Aorta (tissue), 5 donors: ENCODE measurements around the gene EPG5. TPM values are rescaled to one million over a fixed set of nuclear protein-coding genes. Genes with fewer than 3 reads are reported as not detected.

ENCODE experiments used
- ATAC-seq: fragments of 200-7000 bp; cut with Tn5 transposase; one replicate; pipeline ENCODE4 v1.9.1; 2022; ENCODE audit warnings: moderate library complexity; ENCODE audit not compliant: low FRiP score
- DNase-seq, 2 donors: peaks; one replicate each; pipeline ENCODE4 v3.0.0-alpha.2; 2020
- H3K27ac ChIP-seq, 2 donors: one replicate each; pipeline ENCODE4 v1.5.1; 2013; ENCODE audit warnings: low read length in 2 of 2, mild to moderate bottlenecking in 2 of 2, moderate library complexity in 2 of 2, control low read depth in 1 of 2, inconsistent platforms in 1 of 2, low read depth in 1 of 2
- H3K27me3 ChIP-seq, 2 donors: one replicate each; pipeline ENCODE4 v1.6.1; 2013; ENCODE audit warnings: control low read depth in 1 of 2, low read length in 1 of 2, mild to moderate bottlenecking in 1 of 2, moderate library complexity in 1 of 2; ENCODE audit not compliant: insufficient read depth in 2 of 2, control insufficient read depth in 1 of 2
- H3K36me3 ChIP-seq, 2 donors: one replicate each; pipeline ENCODE4 v1.6.1; 2013; ENCODE audit warnings: control low read depth in 1 of 2, low read length in 1 of 2, mild to moderate bottlenecking in 1 of 2; ENCODE audit not compliant: insufficient read depth in 2 of 2, control insufficient read depth in 1 of 2
- H3K4me1 ChIP-seq, 2 donors: one replicate each; pipeline ENCODE4 v1.6.1; 2013; ENCODE audit warnings: low read length in 2 of 2, control low read depth in 1 of 2, mild to moderate bottlenecking in 1 of 2, moderate library complexity in 1 of 2; ENCODE audit not compliant: insufficient read depth in 2 of 2, control insufficient read depth in 1 of 2
- H3K4me3 ChIP-seq, 2 donors: one replicate each; pipeline ENCODE4 v1.5.1; 2013; ENCODE audit warnings: low read length in 2 of 2, control low read depth in 1 of 2, mild to moderate bottlenecking in 1 of 2
- H3K9me3 ChIP-seq: one replicate; pipeline ENCODE4 v1.6.1; 2013; ENCODE audit warnings: mild to moderate bottlenecking, low read length; ENCODE audit not compliant: control insufficient read depth
- WGBS, 2 donors: extraction: QIAGEN DNeasy Blood & Tissue Kit; methylation state at CpG; one replicate each; pipeline ENCODE4 v1.1.7; 2013; 5-methylcytosine and 5-hydroxymethylcytosine counted together
- intact Hi-C, 2 donors: fragments of 100-400 bp; cut with DNase I; formaldehyde crosslinking; loops; one replicate each; pipeline versions ENCODE4 v1.14.2 to v1.15.0; 2022
- long read RNA-seq, 2 donors: library from polyadenylated mRNA; unstranded; transcript quantifications; one replicate each; pipeline ENCODE4 v2.0.0, GENCODE V29; 2020 to 2021
- polyA plus RNA-seq, 2 donors: library from polyadenylated mRNA; stranded (reverse); fragments of 200-250 nt; gene quantifications; one replicate each; pipeline ENCODE4 v1.2.3, GENCODE V29; 2013
- total RNA-seq, 2 donors: library from RNA; stranded (reverse); fragmentation: NEBNext Ultra II Directional; extraction: Animal tissue kit (Norgen Biotek cat#: 25700); gene quantifications; one replicate each; pipeline ENCODE4 v1.2.1, GENCODE V29; 2021
- donor health status: healthy with polysubstance abuse.
- donor health status: Bipolar disorder and iron deficiency.
- donor health status: DM: no; HTN: no; CAD: no.
- donor health status: DM: no; HTN: no; CAD: no.
- donor health status: DM: yes; HTN: yes; CAD: no.

EPG5 gene
- 10 to 100 TPM; 28.4 to 37.3 TPM for total RNA-seq
- 10 to 100 TPM in 1 of 2 donors, 1 to 10 TPM in 1; 2.5 to 11.3 TPM for polyA plus RNA-seq
- long read RNA-seq, donor 1, partial matches to known transcripts = 1 of 7 reads
- long read RNA-seq, donor 1, other reads (novel, unspliced or antisense) = 6 of 7 reads
- long read RNA-seq, donor 2, partial matches to known transcripts = 1 of 6 reads
- long read RNA-seq, donor 2, other reads (novel, unspliced or antisense) = 5 of 6 reads

- H3K27ac ChIP-seq = peak within 1 kb of the TSS in 1 of 2 donors; percentile 24
Observed at GRCh38 chr18:45967007-45967706, at the start of gene EPG5. TSS of gene EPG5 (minus strand) at chr18:45967329. CDS start at chr18:45967239, 90 bp downstream.

GRCh38 chr18:46013484-46014189, 46.5 kb upstream of the EPG5 start:
- Histone ChIP-seq H3K27me3 (no peaks in the 10 kb centered on the region), H3K4me3 (no peak overlapping the region), H3K27ac (no peak overlapping the region), H3K9me3 (no peaks in the 10 kb centered on the region), H3K4me1 (no peaks in the 10 kb centered on the region), H3K36me3 (peaks cover 0 to 3% of the 10 kb centered on the region in 2 donors)
- WGBS, 2 donors = 70 to 71% methylated on average over 5 of the region's 5 CpGs
- DNase-seq (no peak), ATAC-seq (no peak)
- intact Hi-C loops = no loop called here

More at GRCh38 chr18:45967007-45967706, at the start of gene EPG5:
- no peaks in the 10 kb centered on the region for H3K9me3 ChIP-seq
- DNase-seq (peak; percentile 97 to 98), ATAC-seq (peak; percentile 99)
- no peaks in the 10 kb centered on the region for H3K4me1 ChIP-seq
- intact Hi-C loops = loop anchor here (5.0 to 10.0 kb wide), 2 partner anchors 52 to 105 kb away; partner anchors contain the start of gene PSTPIP2 (in 1 of the 2)
- H3K36me3 ChIP-seq = no peaks in the 10 kb centered on the region
- H3K4me3 ChIP-seq = peak within 1 kb of the TSS; percentile 91 to 96
- no peaks in the 10 kb centered on the region for H3K27me3 ChIP-seq
- WGBS, 2 donors = 0 to 1% methylated on average over 49 to 50 of the region's 50 CpGs

GRCh38 chr18:46010676-46011075, 43.5 kb upstream of the EPG5 start:
- H3K36me3 ChIP-seq = peaks cover 0 to 3% of the 10 kb centered on the region in 2 donors
- intact Hi-C loops = no loop called here
- 92 to 93% methylated on average over 4 of the region's 4 CpGs for WGBS, 2 donors
- no peaks in the 10 kb centered on the region for H3K27me3 ChIP-seq
- H3K4me1 ChIP-seq = no peaks in the 10 kb centered on the region
- ATAC-seq = no peak
- H3K4me3 ChIP-seq = no peak overlapping the region
- H3K9me3 ChIP-seq = no peaks in the 10 kb centered on the region
- no peak overlapping the region for H3K27ac ChIP-seq
- no peak for DNase-seq

- WGBS, 2 donors = 92 to 98% methylated on average over 4 of the region's 4 CpGs
Observed at GRCh38 chr18:46010050-46010449, 42.9 kb upstream of the EPG5 start.

DNA sequence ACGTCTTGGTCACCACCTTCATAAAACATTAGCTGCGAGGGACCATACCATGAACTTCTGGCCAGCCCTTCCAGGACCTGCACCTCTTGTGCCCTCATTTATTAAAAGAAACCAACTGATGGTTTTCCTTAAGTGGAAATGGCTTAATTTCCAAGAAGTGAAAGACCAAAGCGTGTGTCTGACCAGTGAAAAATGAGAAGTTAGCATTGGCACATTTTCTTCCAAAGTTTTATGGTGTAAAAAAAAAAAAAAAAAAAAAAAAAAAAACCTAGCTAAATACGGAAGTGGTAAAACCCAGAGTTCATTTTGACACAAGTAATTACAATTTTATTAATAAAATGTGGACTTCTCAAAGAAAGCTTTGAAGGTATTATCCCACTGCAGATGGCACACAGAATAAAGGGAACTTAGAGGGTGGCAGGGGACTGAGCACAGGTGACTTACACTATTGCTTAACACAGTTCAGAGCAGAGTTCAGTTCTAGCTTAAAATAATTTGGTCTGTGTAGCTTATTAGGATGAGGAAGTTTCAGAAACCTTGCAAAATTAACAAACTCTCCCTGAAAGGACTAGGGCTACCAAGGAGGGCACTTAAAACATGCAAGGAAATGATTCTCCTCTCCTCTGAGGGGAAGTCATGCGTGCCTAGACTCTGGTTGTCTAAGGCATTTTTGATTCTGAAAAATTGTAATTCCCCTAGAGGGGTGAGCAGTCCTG, 42.2 kb upstream of the EPG5 start:
- no peak overlapping the region for H3K27ac ChIP-seq
- no peaks in the 10 kb centered on the region for H3K4me1 ChIP-seq
- H3K9me3 ChIP-seq = no peaks in the 10 kb centered on the region
- peaks cover 0 to 3% of the 10 kb centered on the region in 2 donors for H3K36me3 ChIP-seq
- H3K27me3 ChIP-seq = no peaks in the 10 kb centered on the region
- ATAC-seq = no peak
- H3K4me3 ChIP-seq = no peak overlapping the region
- 86 to 88% methylated on average over 5 of the region's 5 CpGs for WGBS, 2 donors
- intact Hi-C loops = no loop called here
- no peak for DNase-seq

More at GRCh38 chr18:46010050-46010449, 42.9 kb upstream of the EPG5 start:
- DNase-seq (no peak), ATAC-seq (no peak)
- H3K36me3 ChIP-seq = peaks cover 0 to 3% of the 10 kb centered on the region in 2 donors
- no peaks in the 10 kb centered on the region for H3K9me3 ChIP-seq
- no peak overlapping the region for H3K4me3 ChIP-seq
- no peaks in the 10 kb centered on the region for H3K4me1 ChIP-seq
- H3K27me3 ChIP-seq = no peaks in the 10 kb centered on the region
- intact Hi-C loops = no loop called here
- H3K27ac ChIP-seq = no peak overlapping the region

DNA sequence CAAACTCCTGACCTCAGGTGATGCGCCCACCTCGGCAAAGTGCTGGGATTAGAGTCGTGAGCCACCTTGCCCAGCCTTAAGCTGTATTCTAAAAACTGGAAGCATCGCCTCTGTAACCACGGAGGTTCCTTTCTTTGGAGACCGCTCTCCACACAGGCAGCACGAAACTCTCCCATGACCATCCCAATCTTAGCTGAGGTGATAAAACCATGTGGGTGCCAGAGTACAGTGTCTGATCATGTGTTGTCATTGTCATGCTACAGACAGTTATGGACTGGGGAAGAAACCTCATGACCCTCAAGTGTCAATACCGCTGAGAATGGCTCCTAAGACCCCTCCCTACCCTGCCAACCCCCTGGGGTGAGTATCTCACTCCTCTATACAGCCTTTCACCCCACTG, 41.4 kb upstream of the EPG5 start:
- no peak overlapping the region for H3K27ac ChIP-seq
- H3K9me3 ChIP-seq = no peaks in the 10 kb centered on the region
- ATAC-seq (no peak), DNase-seq (no peak)
- no peaks in the 10 kb centered on the region for H3K27me3 ChIP-seq
- no peaks in the 10 kb centered on the region for H3K4me1 ChIP-seq
- WGBS, 2 donors = 90 to 93% methylated on average over 8 of the region's 8 CpGs
- H3K4me3 ChIP-seq = no peak overlapping the region
- H3K36me3 ChIP-seq = peaks cover 0 to 3% of the 10 kb centered on the region in 2 donors
- intact Hi-C loops = no loop called here

GRCh38 chr18:46007165-46007564, 40.0 kb upstream of the EPG5 start:
- WGBS, 2 donors = 88 to 91% methylated on average over 5 of the region's 5 CpGs
- Histone ChIP-seq H3K27me3 (no peaks in the 10 kb centered on the region), H3K4me1 (no peaks in the 10 kb centered on the region), H3K4me3 (no peak overlapping the region), H3K27ac (no peak overlapping the region), H3K9me3 (no peaks in the 10 kb centered on the region), H3K36me3 (peaks cover 0 to 3% of the 10 kb centered on the region in 2 donors)
- ATAC-seq (no peak), DNase-seq (no peak)
- intact Hi-C loops = no loop called here

GRCh38 chr18:46002934-46003333, 35.8 kb upstream of the EPG5 start:
- Histone ChIP-seq H3K4me1 (no peaks in the 10 kb centered on the region), H3K36me3 (no peaks in the 10 kb centered on the region), H3K27me3 (no peaks in the 10 kb centered on the region), H3K27ac (no peak overlapping the region), H3K4me3 (no peak overlapping the region), H3K9me3 (no peaks in the 10 kb centered on the region)
- ATAC-seq (no peak), DNase-seq (no peak)
- 100% methylated on average over 1 of the region's 1 CpG for WGBS, 2 donors
- intact Hi-C loops = no loop called here
